ENCODE results near the gene FNBP1L. TPM values are rescaled to one million over a fixed set of nuclear protein-coding genes. Genes with fewer than 3 reads are reported as not detected.

The FNBP1L gene
- total RNA-seq, 1 donor from 2014 or later = 50.0 TPM

- no peaks in the 10 kb centered on the region for H3K4me1 ChIP-seq
- intact Hi-C loops (cut with DNase I) = no loop called here
- no peak overlapping the region for H3K4me3 ChIP-seq
- H3K9me3 ChIP-seq = no peaks in the 10 kb centered on the region
- H3K36me3 ChIP-seq = no peaks in the 10 kb centered on the region
- no peak overlapping the region for H3K27ac ChIP-seq
- TF ChIP-seq, protein P1, sequence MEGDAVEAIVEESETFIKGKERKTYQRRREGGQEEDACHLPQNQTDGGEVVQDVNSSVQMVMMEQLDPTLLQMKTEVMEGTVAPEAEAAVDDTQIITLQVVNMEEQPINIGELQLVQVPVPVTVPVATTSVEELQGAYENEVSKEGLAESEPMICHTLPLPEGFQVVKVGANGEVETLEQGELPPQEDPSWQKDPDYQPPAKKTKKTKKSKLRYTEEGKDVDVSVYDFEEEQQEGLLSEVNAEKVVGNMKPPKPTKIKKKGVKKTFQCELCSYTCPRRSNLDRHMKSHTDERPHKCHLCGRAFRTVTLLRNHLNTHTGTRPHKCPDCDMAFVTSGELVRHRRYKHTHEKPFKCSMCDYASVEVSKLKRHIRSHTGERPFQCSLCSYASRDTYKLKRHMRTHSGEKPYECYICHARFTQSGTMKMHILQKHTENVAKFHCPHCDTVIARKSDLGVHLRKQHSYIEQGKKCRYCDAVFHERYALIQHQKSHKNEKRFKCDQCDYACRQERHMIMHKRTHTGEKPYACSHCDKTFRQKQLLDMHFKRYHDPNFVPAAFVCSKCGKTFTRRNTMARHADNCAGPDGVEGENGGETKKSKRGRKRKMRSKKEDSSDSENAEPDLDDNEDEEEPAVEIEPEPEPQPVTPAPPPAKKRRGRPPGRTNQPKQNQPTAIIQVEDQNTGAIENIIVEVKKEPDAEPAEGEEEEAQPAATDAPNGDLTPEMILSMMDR (IDR thresholded peaks at IDR 0.05) = no peak
- no peaks in the 10 kb centered on the region for H3K27me3 ChIP-seq
- ATAC-seq (no peak), DNase-seq (no peak)
These were observed 41.8 kb downstream of the FNBP1L start for GRCh38 chr1:93489756-93490155.

- no peak overlapping the region for H3K4me3 ChIP-seq
- intact Hi-C loops (cut with DNase I) = no loop called here
- ATAC-seq = no peak
These were observed 42.4 kb downstream of the FNBP1L start for GRCh38 chr1:93490357-93490756.

DNA sequence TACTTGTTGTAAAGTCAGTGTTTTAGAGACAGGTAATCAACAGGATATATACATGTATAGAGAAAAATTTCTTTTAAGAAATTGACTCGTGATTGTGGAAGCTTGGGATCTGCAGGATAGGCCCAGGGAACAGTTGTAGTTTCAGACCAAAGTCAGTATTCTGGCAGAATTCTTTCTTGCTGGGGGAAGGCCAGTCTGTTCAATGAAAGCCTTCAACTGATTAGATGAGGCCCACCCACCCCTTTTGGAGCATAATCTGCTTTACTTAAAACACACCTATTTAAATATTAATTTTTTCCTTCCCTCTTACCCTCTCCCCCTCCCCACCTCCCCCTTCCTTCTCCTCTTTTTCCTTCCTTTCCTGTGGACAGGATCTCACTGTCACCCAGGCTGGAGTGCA lies 48.0 kb downstream of the FNBP1L start:
- intact Hi-C loops (cut with DNase I) = no loop called here
- H3K4me1 ChIP-seq = no peaks in the 10 kb centered on the region
- H3K27me3 ChIP-seq = no peaks in the 10 kb centered on the region
- H3K9me3 ChIP-seq = no peaks in the 10 kb centered on the region
- no peaks in the 10 kb centered on the region for H3K36me3 ChIP-seq
- ATAC-seq = no peak
- no peak for DNase-seq
- no peak overlapping the region for H3K27ac ChIP-seq
- no peak overlapping the region for H3K4me3 ChIP-seq
- TF ChIP-seq, protein P1 (IDR thresholded peaks at IDR 0.05) = no peak

More at GRCh38 chr1:93490357-93490756, 42.4 kb downstream of the FNBP1L start:
- Histone ChIP-seq H3K4me1 (no peaks in the 10 kb centered on the region), H3K9me3 (no peaks in the 10 kb centered on the region), H3K36me3 (no peaks in the 10 kb centered on the region), H3K27ac (no peak overlapping the region), H3K27me3 (no peaks in the 10 kb centered on the region)
- no peak for DNase-seq
- TF ChIP-seq, protein P1 (IDR thresholded peaks at IDR 0.05) = no peak

- no peaks in the 10 kb centered on the region for H3K4me1 ChIP-seq
- no peak for DNase-seq
- H3K4me3 ChIP-seq = no peak overlapping the region
- H3K36me3 ChIP-seq = no peaks in the 10 kb centered on the region
- intact Hi-C loops (cut with DNase I) = no loop called here
- H3K27me3 ChIP-seq = no peaks in the 10 kb centered on the region
- no peak for ATAC-seq
- TF ChIP-seq, protein P1 (IDR thresholded peaks at IDR 0.05) = no peak
- no peak overlapping the region for H3K27ac ChIP-seq
- no peaks in the 10 kb centered on the region for H3K9me3 ChIP-seq
These were observed 48.6 kb downstream of the FNBP1L start for GRCh38 chr1:93496520-93496919.

- intact Hi-C loops (cut with DNase I) = no loop called here
- no peak overlapping the region for H3K27ac ChIP-seq
- DNase-seq = no peak
These were observed 51.2 kb downstream of the FNBP1L start for GRCh38 chr1:93499075-93499474.

More at GRCh38 chr1:93499075-93499474, 51.2 kb downstream of the FNBP1L start:
- TF ChIP-seq, protein P1 (IDR thresholded peaks at IDR 0.05) = no peak
- H3K9me3 ChIP-seq = no peaks in the 10 kb centered on the region
- H3K4me3 ChIP-seq = no peak overlapping the region
- no peaks in the 10 kb centered on the region for H3K4me1 ChIP-seq
- no peaks in the 10 kb centered on the region for H3K36me3 ChIP-seq
- no peak for ATAC-seq
- no peaks in the 10 kb centered on the region for H3K27me3 ChIP-seq
